SU-DHL-6 (cell line): ENCODE data around the gene KIF21B.

Experiments
- H2AFZ ChIP-seq: fragments of 200-600 bp; sonication (generic); 2 replicates; pipeline ENCODE4 v1.6.1; 2014; ENCODE audit warnings: low read depth, mild to moderate bottlenecking, moderate library complexity, mixed read lengths, antibody characterized with exemption, low read length; ENCODE audit not compliant: severe bottlenecking
- H3F3A ChIP-seq: fragments of 200-600 bp; shearing (Covaris generic); 2 replicates; pipeline ENCODE4 v1.6.0; 2016; ENCODE audit warnings: antibody characterized with exemption, mild to moderate bottlenecking; ENCODE audit not compliant: insufficient read depth
- H3K27ac ChIP-seq: fragments of 200-600 bp; sonication (generic); 2 replicates; pipeline ENCODE4 v1.5.1; 2016; ENCODE audit warnings: low read depth, mild to moderate bottlenecking, low read length, moderate library complexity, mixed read lengths
- H3K27me3 ChIP-seq: fragments of 200-600 bp; sonication (generic), shearing (Covaris generic); 2 replicates; pipeline ENCODE4 v1.6.0; 2014; ENCODE audit warnings: mild to moderate bottlenecking, low read length
- H3K36me3 ChIP-seq: fragments of 200-600 bp; sonication (generic); 2 replicates; pipeline ENCODE4 v1.6.1; 2014; ENCODE audit warnings: mild to moderate bottlenecking, low read length, mixed read lengths
- H3K4me2 ChIP-seq: fragments of 300-600, 200-600 bp; shearing (Covaris generic), sonication (generic); 2 replicates; pipeline ENCODE4 v1.6.0; 2014; ENCODE audit warnings: low read length, low read depth, mild to moderate bottlenecking; ENCODE audit not compliant: poor library complexity, severe bottlenecking
- H3K4me3 ChIP-seq: fragments of 200-600 bp; sonication (generic); 2 replicates; pipeline ENCODE4 v1.5.1; 2014; ENCODE audit warnings: antibody characterized with exemption, low read length, mild to moderate bottlenecking, mixed read lengths; ENCODE audit not compliant: insufficient read depth, poor library complexity, severe bottlenecking
- H3K79me2 ChIP-seq: fragments of 200-600 bp; sonication (generic); 2 replicates; pipeline ENCODE4 v1.6.1; 2014; ENCODE audit warnings: mild to moderate bottlenecking, low read length, moderate library complexity; ENCODE audit not compliant: insufficient read depth
- H3K9ac ChIP-seq: fragments of 200-600 bp; sonication (generic); 2 replicates; pipeline ENCODE4 v1.7.0; 2014; ENCODE audit warnings: mild to moderate bottlenecking, low read length
- H3K9me2 ChIP-seq: fragments of 200-600 bp; sonication (generic); replicated peaks from 2 replicates; pipeline ENCODE4 v1.6.1; 2014; ENCODE audit warnings: low read length; ENCODE audit not compliant: insufficient read depth
- H3K9me3 ChIP-seq: fragments of 200-600 bp; sonication (generic); 2 replicates; pipeline ENCODE4 v1.6.1; 2014; ENCODE audit warnings: low read length, mixed read lengths; ENCODE audit not compliant: insufficient read depth
- H4K20me1 ChIP-seq: fragments of 200-600 bp; sonication (generic); 2 replicates; pipeline ENCODE4 v1.6.1; 2014; ENCODE audit warnings: low read depth, mild to moderate bottlenecking, antibody characterized with exemption, low read length, moderate library complexity, mixed read lengths
- CTCF ChIP-seq: fragments of 200-600 bp; sonication (generic); IDR thresholded peaks from one replicate; pipeline ENCODE4 v1.5.1; 2017; ENCODE audit warnings: antibody characterized with exemption, mild to moderate bottlenecking, low read length, moderate library complexity; ENCODE audit not compliant: insufficient read depth, poor library complexity, severe bottlenecking
- EZH2phosphoT487 ChIP-seq: fragments of 200-600 bp; sonication (generic), shearing (Covaris generic); conservative IDR thresholded peaks from 2 replicates; pipeline ENCODE4 v1.6.1; 2018; ENCODE audit warnings: mild to moderate bottlenecking, antibody characterized with exemption, low read length, moderate library complexity, mixed read lengths

KIF21B gene

GRCh38 chr1:200974711-200975110 is 48.8 kb downstream of the KIF21B start:
- H2AFZ ChIP-seq = no peak overlapping the region
- TF ChIP-seq CTCF (no peak), EZH2phosphoT487 (no peak)
- no peaks in the 10 kb centered on the region for H3K36me3 ChIP-seq
- H3K27me3 ChIP-seq = no peaks in the 10 kb centered on the region
- H3K79me2 ChIP-seq = no peaks in the 10 kb centered on the region
- no peak overlapping the region for H3K27ac ChIP-seq
- H3K9ac ChIP-seq = no peak overlapping the region
- H3K9me2 ChIP-seq = no peaks in the 10 kb centered on the region
- no peak overlapping the region for H3K4me3 ChIP-seq
- no peaks in the 10 kb centered on the region for H4K20me1 ChIP-seq
- H3K4me2 ChIP-seq = no peak overlapping the region
- H3K9me3 ChIP-seq = no peaks in the 10 kb centered on the region
- H3F3A ChIP-seq = no peaks in the 10 kb centered on the region

GRCh38 chr1:200973937-200974657 is 49.4 kb downstream of the KIF21B start:
- Histone ChIP-seq H3K27ac (no peak overlapping the region), H2AFZ (no peak overlapping the region), H3F3A (no peaks in the 10 kb centered on the region)

GRCh38 chr1:200972985-200973742 is 50.4 kb downstream of the KIF21B start:
- no peaks in the 10 kb centered on the region for H3K9me2 ChIP-seq
- no peaks in the 10 kb centered on the region for H4K20me1 ChIP-seq
- no peaks in the 10 kb centered on the region for H3K79me2 ChIP-seq
- no peak overlapping the region for H2AFZ ChIP-seq
- H3F3A ChIP-seq = no peaks in the 10 kb centered on the region
- H3K9ac ChIP-seq = no peak overlapping the region
- TF ChIP-seq CTCF (no peak), EZH2phosphoT487 (no peak)
- no peak overlapping the region for H3K27ac ChIP-seq
- H3K4me3 ChIP-seq = no peak overlapping the region
- H3K27me3 ChIP-seq = no peaks in the 10 kb centered on the region
- no peaks in the 10 kb centered on the region for H3K9me3 ChIP-seq
- no peaks in the 10 kb centered on the region for H3K36me3 ChIP-seq
- no peak overlapping the region for H3K4me2 ChIP-seq

More at GRCh38 chr1:200973937-200974657, 49.4 kb downstream of the KIF21B start:
- Histone ChIP-seq H4K20me1 (no peaks in the 10 kb centered on the region), H3K9me2 (no peaks in the 10 kb centered on the region), H3K4me3 (no peak overlapping the region), H3K9ac (no peak overlapping the region), H3K36me3 (no peaks in the 10 kb centered on the region), H3K4me2 (no peak overlapping the region), H3K27me3 (no peaks in the 10 kb centered on the region), H3K9me3 (no peaks in the 10 kb centered on the region), H3K79me2 (no peaks in the 10 kb centered on the region)
- TF ChIP-seq EZH2phosphoT487 (no peak), CTCF (no peak)
